ENCODE results near the gene ZNF664.
"Not testable (repeated sequence)": the region's sequence is repeated elsewhere in the genome, so short reads cannot be mapped to it uniquely, and the experiment has no call there.

The ZNF664 gene

DNA sequence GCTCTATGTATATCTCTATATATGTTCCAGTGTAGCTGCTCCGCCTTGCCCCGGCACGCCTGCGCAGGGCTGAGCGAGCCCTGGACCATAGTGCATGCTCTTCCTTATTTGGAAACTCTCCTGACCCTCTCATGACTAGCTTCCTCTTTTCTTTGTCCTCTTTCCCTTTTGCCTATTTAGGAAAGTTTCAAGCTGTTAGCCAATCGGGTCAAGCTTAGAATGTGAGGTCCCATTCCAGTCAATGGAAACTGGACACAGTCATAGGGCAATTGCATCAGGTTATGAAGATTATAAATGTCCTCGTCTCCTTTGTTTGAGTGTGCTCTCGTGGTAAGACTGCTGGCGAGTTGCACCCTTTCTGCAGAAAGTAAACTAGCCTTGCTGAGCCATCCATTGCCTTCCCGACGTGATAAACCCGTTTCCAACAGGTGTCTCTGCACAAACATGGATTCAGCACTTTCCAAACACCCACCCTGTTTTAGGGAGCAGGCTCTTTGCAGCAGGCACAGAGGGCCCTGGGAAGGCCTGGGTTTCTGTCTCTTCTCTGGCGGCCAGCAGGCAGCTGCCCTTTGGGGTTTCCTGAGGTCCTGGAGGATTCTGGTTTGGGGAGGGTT is 31.3 kb upstream of the ZNF664 start:
- no peak for DNase-seq (ENCODE audit: low read depth)

DNA sequence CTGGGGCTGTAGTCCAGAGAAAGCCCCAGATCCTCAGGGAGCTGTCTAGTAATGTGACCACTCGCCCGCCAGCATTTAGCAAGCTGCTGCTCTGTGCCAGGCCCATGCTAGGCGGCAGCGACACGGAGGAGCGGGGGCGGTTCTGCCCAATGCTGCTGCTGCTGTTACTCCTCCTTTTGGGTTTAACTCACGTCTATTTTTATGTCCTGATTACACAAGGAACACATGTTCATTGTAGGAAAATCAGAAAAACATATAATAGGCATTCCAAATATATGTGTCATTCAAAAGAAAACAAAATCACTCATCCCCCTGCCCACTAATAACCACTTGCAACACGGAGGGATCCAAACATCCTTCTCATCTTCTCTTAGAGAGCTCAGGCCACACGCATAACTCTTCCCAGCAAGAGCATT is 30.8 kb upstream of the ZNF664 start:
- no peak for DNase-seq (ENCODE audit: low read depth)

DNA sequence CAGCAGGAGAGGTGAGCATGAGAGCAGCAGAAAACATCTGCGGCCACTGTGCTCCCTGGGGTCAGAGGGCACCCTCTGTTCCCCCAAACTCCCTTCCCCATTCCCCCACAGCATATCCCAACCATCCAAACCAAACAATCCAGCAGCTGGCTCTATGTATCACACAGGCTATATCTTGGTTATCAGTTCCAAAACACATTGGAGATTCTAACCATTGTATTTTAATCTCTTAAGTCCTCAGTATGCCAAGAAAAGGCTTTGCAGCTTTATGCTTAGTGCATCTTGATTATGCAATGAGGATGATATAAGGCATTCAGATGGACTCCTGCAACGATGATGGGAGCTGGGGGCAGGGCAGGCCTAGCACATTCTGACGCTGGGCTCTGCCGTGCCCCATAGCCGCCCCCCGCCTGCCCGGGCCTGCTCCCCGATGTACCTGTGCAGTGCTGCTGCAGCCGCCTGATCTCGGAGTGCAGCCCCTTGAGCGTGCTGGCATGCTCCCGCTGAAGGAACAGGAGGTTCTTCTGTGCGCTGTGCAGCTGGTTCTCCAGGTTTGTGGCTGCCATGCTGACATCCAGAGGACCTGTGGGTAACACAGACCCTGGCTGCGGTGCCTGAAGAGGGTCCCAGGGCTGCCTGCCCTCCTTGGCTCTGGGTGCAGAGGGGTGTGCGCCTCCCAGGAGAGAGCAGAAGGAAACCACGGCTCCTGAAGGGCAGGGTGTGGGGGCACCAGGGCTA is 29.9 kb upstream of the ZNF664 start:
- DNase-seq (ENCODE audit: low read depth), result no peak

DNA sequence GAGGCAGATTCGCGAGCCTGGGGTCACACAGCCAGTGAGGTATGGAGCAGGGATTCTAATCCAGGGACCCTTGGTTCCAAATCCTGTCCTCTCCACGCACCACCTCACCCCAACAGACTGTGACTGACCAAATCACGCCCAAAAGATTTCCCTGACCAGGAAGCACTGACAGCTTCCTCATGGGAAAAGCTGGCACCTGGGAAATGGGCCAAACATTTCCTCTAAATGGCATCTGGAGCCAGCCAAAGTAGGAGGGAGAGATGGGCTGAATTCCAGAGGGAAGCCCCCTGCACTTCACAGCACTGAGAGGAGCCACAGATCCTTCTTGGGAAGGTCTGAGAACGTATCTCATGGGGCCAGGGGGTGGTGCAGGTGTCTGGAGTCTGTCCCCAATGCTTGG is 29.2 kb upstream of the ZNF664 start:
- no peak for DNase-seq (ENCODE audit: low read depth)

DNA sequence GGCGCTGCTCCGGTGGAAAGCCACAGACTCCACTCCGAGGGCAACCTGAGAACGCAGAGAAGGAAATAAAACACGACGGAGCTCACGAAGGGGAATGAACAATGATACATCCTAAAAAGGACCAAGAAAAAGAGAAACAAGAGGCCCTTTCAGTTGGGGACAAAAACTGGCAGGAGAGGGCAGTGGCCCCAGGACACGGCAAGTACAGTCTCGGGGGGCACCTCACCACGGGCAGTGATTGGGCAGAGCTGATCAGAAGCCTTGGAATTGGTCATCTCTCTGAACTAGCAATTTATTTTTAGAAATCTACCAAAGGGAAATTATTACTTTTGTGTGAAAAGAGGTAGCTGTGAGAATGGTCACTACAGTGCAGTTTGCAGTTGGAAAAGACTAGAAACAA is 28.3 kb upstream of the ZNF664 start:
- no peak for DNase-seq (ENCODE audit: low read depth)

DNA sequence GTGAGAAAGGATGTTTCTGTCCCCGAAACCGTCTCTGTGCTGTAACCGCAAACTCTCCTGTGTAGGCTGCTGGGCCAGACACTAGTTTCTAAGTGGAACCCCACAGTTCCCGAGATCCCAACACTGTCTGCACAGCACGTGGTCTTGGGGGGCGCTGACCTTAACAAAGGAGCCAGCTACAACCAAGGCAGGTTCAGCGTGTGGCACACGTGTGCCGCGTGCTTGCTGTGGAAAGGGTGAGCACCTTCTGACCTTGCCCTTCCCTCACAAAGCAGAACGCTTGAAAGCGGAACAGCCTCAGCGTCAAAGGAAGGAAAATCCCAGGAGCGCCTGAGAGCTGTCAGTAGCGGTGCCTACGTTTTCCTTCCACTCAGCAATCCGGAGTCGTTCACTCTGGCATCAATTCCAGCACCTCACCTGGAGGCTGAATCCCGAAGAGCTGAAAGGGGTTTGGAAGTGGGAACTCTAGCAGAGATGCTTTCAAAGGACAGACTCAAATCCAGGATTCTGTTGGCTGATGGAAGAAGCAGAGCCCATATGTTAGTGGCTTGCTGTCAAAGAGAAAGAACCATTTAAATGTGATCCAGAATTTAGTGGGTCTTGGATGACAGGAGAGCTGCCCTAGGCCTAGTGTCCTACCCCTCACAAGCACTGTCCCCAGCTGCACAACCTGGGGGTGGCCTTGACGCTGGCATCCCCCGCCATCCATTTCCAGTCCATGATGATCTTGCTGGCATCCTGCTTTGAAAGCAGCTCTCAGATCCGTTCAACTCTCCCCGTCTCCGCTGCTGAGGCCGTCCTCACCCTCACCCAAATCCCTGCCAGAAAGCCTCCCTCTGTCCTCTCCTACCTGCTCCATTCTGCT is 27.5 kb upstream of the ZNF664 start:
- no peak for DNase-seq (ENCODE audit: low read depth)

DNA sequence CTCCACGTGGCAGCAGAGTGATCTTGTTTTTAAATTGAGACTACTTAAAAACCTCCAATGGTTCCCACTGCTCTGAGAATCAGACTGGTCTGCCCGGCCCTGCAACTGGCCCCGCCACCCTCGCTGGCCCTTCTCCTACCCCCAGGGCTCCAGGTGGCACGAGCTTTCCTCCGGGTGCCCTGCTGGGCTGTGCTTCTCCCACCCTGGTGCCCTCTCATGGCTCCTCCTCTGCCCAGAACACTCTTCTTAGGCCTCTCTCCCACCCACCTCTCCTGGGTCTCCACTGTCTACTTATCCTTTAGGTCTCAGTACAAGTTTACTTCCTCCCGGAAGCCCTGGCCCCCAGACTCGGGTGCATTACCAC is 26.9 kb upstream of the ZNF664 start:
- DNase-seq (ENCODE audit: low read depth), result no peak

DNA sequence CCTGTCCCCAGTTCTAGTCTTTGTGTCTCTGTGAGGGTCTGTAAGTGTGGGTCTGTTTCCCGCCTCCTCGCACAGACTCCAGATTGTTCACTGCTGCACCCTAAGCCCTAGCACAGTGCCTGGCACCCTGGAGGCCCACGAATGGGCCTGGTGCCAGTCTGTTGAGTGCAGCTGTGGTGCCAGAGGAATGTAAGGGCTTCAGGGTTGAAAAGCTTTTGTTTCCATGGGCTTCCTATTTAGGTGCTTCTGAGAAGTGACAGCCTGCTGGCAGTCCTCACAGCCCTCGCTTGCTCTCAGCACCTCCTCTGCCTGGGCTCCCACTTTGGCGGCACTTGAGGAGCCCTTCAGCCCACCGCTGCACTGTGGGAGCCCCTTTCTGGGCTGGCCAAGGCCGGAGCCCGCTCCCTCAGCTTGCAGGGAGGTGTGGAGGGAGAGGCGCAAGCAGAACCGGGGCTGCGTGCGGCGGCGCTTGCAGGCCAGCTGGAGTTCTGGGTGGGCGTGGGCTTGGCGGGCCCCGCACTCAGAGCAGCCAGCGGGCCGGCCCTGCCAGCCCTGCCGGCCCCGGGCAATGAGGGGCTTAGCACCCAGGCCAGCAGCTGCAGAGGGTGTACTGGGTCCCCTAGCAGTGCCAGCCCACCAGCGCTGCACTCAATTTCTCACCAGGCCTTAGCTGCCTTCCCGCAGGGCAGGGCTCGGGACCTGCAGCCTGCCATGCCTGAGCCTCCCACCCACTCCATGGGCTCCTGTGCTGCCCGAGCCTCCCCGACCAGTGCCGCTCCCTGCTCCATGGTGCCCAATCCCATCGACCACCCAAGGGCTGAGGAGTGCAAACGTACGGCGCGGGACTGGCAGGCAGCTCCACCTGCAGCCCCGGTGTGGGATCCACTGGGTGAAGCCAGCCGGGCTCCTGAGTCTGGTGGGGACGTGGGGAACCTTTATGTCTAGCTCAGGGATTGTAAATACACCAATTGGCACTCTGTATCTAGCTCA is 26.2 kb upstream of the ZNF664 start:
- not testable (repeated sequence) for DNase-seq (ENCODE audit: low read depth)

DNA sequence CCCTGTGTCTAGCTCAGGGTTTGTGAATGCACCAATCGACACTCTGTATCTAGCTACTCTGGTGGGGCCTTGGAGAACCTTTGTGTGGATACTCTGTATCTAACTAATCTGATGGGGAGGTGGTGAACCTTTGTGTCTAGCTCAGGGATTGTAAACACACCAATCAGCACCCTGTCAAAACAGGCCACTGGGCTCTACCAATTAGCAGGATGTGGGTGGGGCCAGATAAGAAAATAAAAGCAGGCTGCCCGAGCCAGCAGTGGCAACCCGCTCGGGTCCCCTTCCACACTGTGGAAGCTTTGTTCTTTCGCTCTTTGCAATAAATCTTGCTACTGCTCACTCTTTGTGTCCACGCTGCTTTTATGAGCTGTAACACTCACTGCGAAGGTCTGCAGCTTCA is 25.5 kb upstream of the ZNF664 start:
- not testable (repeated sequence) for DNase-seq (ENCODE audit: low read depth)

DNA sequence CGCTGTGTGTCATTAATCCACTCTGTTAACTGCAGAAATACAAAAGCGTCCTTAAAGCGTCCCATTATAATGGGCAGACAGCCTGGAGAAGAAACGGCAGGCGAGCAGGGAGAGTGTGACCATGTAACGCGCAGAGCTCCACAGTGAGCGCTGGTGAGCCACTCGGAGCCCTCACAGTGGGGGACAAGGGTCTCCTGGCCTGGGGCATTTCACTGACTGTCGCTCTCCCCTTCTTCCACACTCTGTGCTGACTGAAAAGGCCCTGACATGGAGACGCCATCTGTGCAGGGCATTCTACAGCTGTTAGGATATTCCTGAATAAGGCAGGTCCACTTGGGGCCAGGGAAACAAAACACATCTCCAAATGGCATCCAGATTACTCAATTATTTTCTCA is 24.6 kb upstream of the ZNF664 start:
- DNase-seq (ENCODE audit: low read depth), result no peak

DNA sequence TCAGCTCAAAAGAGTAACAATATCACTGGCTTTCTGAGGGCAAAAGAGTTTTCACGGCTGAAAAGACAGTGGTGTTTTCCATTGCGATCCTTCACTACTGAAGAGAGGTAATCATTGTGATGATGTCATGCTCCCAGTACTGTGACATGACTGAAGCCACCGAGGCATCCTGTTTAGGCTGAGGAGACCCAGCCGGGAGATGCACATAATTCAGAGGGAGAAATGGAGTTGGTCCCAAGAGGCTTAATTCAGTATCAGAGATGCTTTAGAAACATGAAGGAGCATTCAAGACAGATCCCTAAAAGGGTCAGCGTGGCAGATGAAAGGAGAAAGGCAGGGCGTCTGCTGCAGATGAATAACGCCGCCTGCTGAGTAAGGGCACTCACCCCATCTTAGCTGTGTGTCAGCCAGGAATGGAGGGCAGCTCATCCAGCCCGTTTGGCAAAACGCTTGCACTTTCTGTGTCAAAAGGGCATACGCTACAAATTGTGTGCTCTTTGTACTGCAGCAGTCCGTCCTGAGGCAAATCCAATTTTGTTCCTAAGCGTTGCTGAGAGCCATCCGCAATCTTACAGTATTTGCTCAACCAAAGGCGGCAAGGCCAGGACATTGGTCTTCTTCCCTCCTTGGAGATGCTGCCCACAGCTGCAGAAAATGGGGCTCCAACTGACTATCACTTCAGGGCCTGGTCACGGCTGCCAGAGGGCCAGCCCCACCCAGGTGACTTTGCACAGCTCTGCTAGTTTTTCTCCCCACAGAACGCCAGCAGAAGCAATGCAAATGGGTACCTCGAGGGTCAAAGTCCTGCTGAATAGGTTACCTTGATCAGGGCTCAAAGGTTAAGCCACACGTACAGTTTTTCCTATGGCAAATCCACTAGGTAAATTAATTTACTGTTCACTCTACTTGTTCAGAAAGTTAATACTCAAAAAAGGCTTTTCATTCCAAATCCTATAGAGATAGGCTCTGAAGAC is 23.9 kb upstream of the ZNF664 start:
- no peak for DNase-seq (ENCODE audit: low read depth)

DNA sequence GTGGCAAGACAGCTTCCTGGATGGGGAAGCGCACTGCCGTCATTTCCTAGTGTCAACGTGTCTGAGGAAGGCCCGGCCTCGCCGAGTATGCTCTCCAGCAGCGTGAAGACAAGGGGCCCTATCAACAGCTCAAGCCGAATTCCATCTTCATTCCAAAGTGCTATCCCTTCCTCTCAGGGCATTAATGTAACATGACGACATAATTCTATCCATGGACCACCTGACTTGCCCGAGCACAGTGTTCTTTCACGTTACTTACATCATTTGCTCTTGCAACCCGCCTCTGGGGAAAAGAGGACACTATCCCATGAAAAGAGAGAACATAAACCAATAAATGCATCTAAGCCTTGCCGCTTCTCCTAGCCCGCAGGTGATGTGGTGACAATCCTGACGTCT is 23.2 kb upstream of the ZNF664 start:
- DNase-seq (ENCODE audit: low read depth), result no peak

DNA sequence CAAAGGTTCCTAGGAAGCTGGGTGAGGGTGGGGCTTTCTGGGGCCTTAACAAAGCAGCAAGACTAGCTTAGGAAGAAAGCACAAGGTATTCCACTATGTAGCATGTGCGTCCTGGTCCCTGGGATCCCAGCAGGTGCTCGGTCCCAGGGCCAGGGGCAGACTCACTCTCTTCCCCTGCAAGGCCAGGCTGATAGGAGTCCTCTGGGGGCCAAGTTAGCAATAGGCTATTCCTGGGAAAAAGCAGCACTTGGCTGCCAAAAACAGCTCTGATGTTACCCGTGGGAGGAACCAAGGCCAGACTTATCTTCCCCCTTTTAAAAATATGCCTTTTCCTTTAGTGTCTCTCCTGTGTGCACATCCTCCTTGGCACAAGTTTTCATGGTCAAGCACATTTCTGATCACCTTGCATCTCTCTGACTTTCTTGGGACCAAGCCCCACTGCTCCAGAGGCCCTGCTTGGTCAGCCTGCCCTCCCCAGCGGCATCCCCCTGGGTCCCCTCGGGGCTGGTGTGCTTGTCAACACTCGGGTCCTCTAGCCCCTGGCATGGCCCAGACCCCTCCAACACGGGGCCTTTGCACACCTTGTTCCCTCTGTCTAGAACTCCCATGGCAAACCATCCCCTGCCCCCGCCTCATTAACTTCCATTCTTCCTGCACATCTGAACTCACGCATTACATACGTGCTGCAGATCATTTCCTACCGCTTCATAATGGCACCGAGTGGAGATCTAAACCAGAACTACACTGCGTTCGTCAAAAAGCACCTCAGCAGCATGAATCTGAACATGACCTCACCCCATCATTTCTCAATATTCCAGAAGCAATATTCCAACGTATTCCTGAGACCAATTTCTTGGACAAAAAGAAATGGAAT is 22.3 kb upstream of the ZNF664 start:
- DNase-seq (ENCODE audit: low read depth), result no peak

DNA sequence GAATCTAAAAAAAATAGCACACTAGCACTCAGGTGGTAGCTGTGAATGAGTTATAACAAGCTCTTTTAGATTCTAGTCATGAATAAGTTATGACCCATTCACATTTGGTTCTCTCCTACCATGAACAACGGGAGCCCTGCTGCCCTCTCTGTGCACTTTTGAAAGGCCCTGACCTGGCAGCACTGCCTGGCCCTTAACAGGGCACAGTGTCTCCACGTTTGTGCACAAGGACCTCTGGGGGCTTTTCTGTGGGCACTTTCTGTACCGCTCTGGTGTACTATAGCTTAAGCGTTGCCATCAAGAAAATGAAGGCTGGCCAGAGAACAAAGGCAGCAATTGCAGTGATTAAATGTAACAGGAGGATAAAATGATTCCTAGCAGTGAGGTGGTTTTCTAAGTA is 21.5 kb upstream of the ZNF664 start:
- DNase-seq (ENCODE audit: low read depth), result no peak

DNA sequence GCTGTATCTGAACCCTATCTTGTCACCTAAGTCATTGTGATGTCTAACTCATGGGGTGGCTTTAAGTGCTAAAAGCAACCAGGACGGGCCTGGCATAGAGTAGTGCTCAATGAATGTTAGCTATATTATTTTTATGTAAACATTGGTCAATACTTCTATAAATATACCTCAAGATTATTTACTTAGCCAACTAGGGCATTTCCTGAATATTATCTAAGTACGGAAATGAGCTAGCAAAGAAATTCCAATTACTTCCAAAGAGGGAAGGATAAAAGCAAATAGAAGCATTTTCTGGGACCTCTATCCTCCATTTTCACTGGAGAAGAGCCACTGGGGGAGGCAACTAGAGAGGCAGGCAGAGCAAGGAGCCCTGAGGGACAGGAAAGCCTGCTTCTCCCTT is 21.0 kb upstream of the ZNF664 start:
- DNase-seq (ENCODE audit: low read depth), result no peak

DNA sequence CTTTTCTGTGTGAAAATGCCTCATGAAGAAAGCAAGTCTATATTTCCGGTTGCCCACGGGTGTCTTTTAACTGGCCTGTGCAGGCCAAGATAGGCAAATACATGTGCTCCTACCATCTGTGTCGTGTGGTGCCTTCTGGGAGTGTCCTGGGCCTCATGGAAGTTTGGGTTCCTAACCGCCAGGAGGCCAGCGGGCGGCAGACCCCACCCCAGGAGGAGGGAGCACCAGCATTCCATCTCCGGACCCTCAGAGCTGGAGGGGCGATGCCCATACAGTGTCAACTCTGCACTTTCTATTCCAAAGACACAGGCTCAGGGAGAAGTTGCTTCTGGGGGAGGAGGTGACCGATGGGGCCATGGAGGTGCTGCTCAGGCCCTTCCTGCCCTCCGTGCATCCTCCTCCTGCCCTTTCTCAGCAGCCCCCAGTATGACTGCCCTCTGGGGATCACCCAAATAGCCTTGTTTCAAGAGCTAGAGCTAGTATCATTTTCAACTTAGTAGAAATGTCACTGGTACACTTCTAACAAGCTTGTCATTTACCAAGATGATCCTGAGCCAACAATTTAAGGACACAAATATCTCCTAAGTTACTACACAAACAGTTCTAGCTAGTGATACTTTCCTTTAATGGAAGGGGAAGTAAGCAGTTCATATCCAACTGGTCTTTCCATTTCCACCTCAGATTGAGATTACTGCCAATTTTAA is 18.2 kb upstream of the ZNF664 start:
- DNase-seq (ENCODE audit: low read depth), result no peak

DNA sequence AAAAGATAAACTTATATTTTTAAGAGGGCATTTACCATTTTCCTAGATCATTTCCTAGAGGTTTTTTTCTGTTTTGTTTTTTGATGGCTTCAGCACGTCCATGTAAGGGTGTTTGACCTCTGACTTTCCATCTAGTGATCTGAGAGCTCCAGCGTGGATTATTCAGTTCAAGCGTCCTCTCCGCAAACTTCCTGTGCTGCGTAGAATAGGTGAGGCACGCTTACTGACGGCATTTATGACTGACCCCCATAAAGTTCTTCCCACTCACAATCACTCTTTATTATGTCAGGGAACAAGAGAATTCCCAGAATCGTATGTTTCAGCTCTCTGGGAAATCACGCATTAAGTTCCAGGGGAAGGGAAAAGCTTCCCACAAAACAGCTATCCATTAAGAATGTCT is 16.8 kb upstream of the ZNF664 start:
- no peak for DNase-seq (ENCODE audit: low read depth)

DNA sequence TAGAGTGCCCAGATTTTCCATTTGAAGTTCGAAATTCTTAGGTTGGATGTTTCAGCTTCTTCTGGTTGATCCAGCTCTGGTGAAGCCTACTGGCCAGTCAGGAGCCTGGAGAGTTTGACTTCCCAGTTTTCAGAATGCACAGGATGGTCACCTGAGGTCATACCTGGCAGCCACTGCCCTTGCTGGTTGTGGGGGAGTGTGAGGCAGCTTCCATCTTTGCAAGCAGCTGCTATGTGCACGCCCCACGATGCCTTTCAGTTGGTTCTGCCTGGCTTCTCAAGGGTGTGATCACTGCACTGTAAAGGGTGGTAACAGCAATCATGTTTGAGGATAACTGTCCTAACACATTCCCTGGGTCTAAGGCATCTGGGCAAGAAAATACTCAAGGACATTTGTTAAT is 15.8 kb upstream of the ZNF664 start:
- DNase-seq (ENCODE audit: low read depth), result no peak

DNA sequence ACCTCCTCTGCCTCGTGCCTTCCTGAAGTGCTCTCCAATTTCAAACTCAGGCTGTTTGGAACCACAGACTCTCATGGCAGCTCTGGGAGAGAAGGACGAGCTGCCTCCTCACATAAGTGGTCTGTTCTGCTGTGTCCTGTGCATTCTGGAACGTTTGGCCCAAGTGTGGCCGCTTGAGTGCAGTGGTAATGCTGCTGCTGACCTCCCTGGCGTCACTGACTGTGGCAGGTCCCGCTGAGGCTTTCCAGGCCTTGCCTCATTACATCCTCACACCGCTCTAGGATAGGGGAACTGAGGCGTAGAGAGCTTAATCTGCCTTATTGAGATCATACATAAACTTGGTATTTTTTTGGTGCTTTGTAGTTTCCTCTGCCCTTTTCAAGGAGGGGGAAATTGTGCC is 14.6 kb upstream of the ZNF664 start:
- DNase-seq (ENCODE audit: low read depth), result no peak

Data from T-helper 22 cell (primary cell).